Measurements from ENCODE around the gene DCDC1. TPM values are rescaled to one million over a fixed set of nuclear protein-coding genes. Genes with fewer than 3 reads are reported as not detected.

DCDC1 gene
- total RNA-seq, 1 experiment from 2014 or later, result 1.5 TPM

- no peak overlapping the region for H3K4me2 ChIP-seq (ENCODE audit: low read length)
- no TSS peak for BruUV-seq (replicated peaks)
- H3K9me2 ChIP-seq (ENCODE audit: insufficient read depth), result no peaks in the 10 kb centered on the region
- no peaks in the 10 kb centered on the region for H3K36me3 ChIP-seq (ENCODE audit: control insufficient read depth in 1 of 2, insufficient read depth in 2 of 2, low read length in 2 of 2)
- ChIA-PET RAD21 (ENCODE audit: low non-redundant PET in 1 of 2, low total read pairs in 2 of 2, uncharacterized antibody in 2 of 2, unreplicated experiment in 2 of 2) (interaction anchor here (1.1 to 1.5 kb wide), 4 partner anchors 124 to 764 kb away, joined by 3 to 8 read pairs (median 6); no protein-coding TSS in a partner anchor), CTCF (interaction anchor here (0.5 to 5.4 kb wide), 36 partner anchors 8 to 1204 kb away, joined by 3 to 103 read pairs (median 4); partner anchors contain the start of genes DCDC1 and DNAJC24), POLR2A (no interaction called here)
- no peaks in the 10 kb centered on the region for H3K79me2 ChIP-seq (ENCODE audit: insufficient read depth, low read length)
- no peak overlapping the region for H3K9ac ChIP-seq (ENCODE audit: low read length)
- peak; percentile 89 for ATAC-seq
- no peak overlapping the region for H3K27ac ChIP-seq (ENCODE audit: low read depth, low read length)
- intact Hi-C loops (cut with micrococcal nuclease), result loop anchor here (1.0 to 10.0 kb wide), 6 partner anchors 126 to 1190 kb away; no protein-coding TSS in a partner anchor
- peak; percentile 67 to 86 (median 72) for TF ChIP-seq CTCF (IDR thresholded peaks at IDR 0.05 in 2 of 3, conservative IDR thresholded peaks at IDR 0.05 in 1 of 3; ENCODE audit: borderline replicate concordance in 1 of 3, insufficient read depth in 1 of 3, low read depth in 2 of 3, low read length in 2 of 3)
- TF ChIP-seq EGR1 (IDR thresholded peaks at IDR 0.05; ENCODE audit: low read depth), result no peak
- no peak for TF ChIP-seq ZFX (IDR thresholded peaks at IDR 0.05)
- TF ChIP-seq POLR2AphosphoS5 (IDR thresholded peaks at IDR 0.05; ENCODE audit: low read depth, low read length), result no peak
- TF ChIP-seq RAD21 (IDR thresholded peaks at IDR 0.05; ENCODE audit: low read depth), result peak; percentile 83
- peak; percentile 51 for DNase-seq (ENCODE audit: low read depth, low spot score)
- H3K4me3 ChIP-seq (replicated peaks in 1 of 2; ENCODE audit: low read depth in 1 of 2, low read length in 2 of 2), result no peak overlapping the region
- H4K20me1 ChIP-seq (ENCODE audit: insufficient read depth), result no peaks in the 10 kb centered on the region
- H3K27me3 ChIP-seq (ENCODE audit: insufficient read depth, low read length), result no peaks in the 10 kb centered on the region
- H3K4me1 ChIP-seq (ENCODE audit: control insufficient read depth in 1 of 2, insufficient read depth in 2 of 2, low read length in 2 of 2), result no peaks in the 10 kb centered on the region
- H2AFZ ChIP-seq (ENCODE audit: low read depth, low read length, poor library complexity, severe bottlenecking), result peak overlapping the region; percentile 73
- H3K9me3 ChIP-seq (ENCODE audit: control insufficient read depth in 1 of 2, insufficient read depth in 1 of 2, low read depth in 1 of 2, low read length in 2 of 2), result no peaks in the 10 kb centered on the region
Measured at GRCh38 chr11:31106968-31107576, 262.5 kb downstream of the DCDC1 start.

- no peak for TF ChIP-seq CBX3 (IDR thresholded peaks at IDR 0.05; ENCODE audit: low read depth)
- no peak for TF ChIP-seq EZH2phosphoT487 (IDR thresholded peaks at IDR 0.05; ENCODE audit: borderline replicate concordance)
- no peak for TF ChIP-seq YY1 (IDR thresholded peaks at IDR 0.05; ENCODE audit: extremely low read depth, insufficient replicate concordance, low read depth, low read length)
- no peak for TF ChIP-seq SP1 (IDR thresholded peaks at IDR 0.05; ENCODE audit: low read depth)
- TF ChIP-seq CTCF (IDR thresholded peaks at IDR 0.05 in 2 of 3, conservative IDR thresholded peaks at IDR 0.05 in 1 of 3; ENCODE audit: borderline replicate concordance in 1 of 3, insufficient read depth in 1 of 3, low read depth in 2 of 3, low read length in 2 of 3), result no peak
- no peak for TF ChIP-seq RAD21 (IDR thresholded peaks at IDR 0.05; ENCODE audit: low read depth)
- Histone ChIP-seq H2AFZ (ENCODE audit: low read depth, low read length, poor library complexity, severe bottlenecking) (no peak overlapping the region), H3K4me2 (ENCODE audit: low read length) (no peak overlapping the region), H3K9me2 (ENCODE audit: insufficient read depth) (no peaks in the 10 kb centered on the region), H3K79me2 (ENCODE audit: insufficient read depth, low read length) (no peaks in the 10 kb centered on the region), H3K4me1 (ENCODE audit: control insufficient read depth in 1 of 2, insufficient read depth in 2 of 2, low read length in 2 of 2) (no peaks in the 10 kb centered on the region), H3K9me3 (ENCODE audit: control insufficient read depth in 1 of 2, insufficient read depth in 1 of 2, low read depth in 1 of 2, low read length in 2 of 2) (no peaks in the 10 kb centered on the region), H3K4me3 (replicated peaks in 1 of 2; ENCODE audit: low read depth in 1 of 2, low read length in 2 of 2) (no peak overlapping the region), H3K27ac (ENCODE audit: low read depth, low read length) (no peak overlapping the region), H3K27me3 (ENCODE audit: insufficient read depth, low read length) (no peaks in the 10 kb centered on the region), H3K36me3 (ENCODE audit: control insufficient read depth in 1 of 2, insufficient read depth in 2 of 2, low read length in 2 of 2) (no peaks in the 10 kb centered on the region), H3K9ac (ENCODE audit: low read length) (no peak overlapping the region), H4K20me1 (ENCODE audit: insufficient read depth) (no peaks in the 10 kb centered on the region)
- intact Hi-C loops (cut with micrococcal nuclease), result loop anchor here (1.0 to 10.0 kb wide), 5 partner anchors 288 to 1191 kb away; no protein-coding TSS in a partner anchor
- DNase-seq (ENCODE audit: low read depth, low spot score), result no peak
- no peak for ATAC-seq
- no TSS peak for BruUV-seq (replicated peaks)
- ChIA-PET RAD21 (ENCODE audit: low non-redundant PET in 1 of 2, low total read pairs in 2 of 2, uncharacterized antibody in 2 of 2, unreplicated experiment in 2 of 2) (interaction anchor here (1.1 to 1.5 kb wide), 4 partner anchors 125 to 764 kb away, joined by 3 to 8 read pairs (median 6); no protein-coding TSS in a partner anchor), POLR2A (no interaction called here), CTCF (interaction anchor here (0.5 to 5.4 kb wide), 30 partner anchors 9 to 1205 kb away, joined by 3 to 103 read pairs (median 4); no protein-coding TSS in a partner anchor)
Measured at GRCh38 chr11:31106326-31106725, 263.2 kb downstream of the DCDC1 start.

All from HCT116 (cell line).